GM19023 (cell line): ENCODE results near the gene SLC6A8.
"Not testable (repeated sequence)": the region's sequence is repeated elsewhere in the genome, so short reads cannot be mapped to it uniquely, and the experiment has no call there.

ENCODE experiments used
- ATAC-seq: cut with Tn5 transposase; IDR thresholded peaks from one replicate; pipeline ENCODE4 v1.9.1; 2021; ENCODE audit warnings: mild to moderate bottlenecking, moderate library complexity; ENCODE audit not compliant: unreplicated experiment

The SLC6A8 gene

DNA sequence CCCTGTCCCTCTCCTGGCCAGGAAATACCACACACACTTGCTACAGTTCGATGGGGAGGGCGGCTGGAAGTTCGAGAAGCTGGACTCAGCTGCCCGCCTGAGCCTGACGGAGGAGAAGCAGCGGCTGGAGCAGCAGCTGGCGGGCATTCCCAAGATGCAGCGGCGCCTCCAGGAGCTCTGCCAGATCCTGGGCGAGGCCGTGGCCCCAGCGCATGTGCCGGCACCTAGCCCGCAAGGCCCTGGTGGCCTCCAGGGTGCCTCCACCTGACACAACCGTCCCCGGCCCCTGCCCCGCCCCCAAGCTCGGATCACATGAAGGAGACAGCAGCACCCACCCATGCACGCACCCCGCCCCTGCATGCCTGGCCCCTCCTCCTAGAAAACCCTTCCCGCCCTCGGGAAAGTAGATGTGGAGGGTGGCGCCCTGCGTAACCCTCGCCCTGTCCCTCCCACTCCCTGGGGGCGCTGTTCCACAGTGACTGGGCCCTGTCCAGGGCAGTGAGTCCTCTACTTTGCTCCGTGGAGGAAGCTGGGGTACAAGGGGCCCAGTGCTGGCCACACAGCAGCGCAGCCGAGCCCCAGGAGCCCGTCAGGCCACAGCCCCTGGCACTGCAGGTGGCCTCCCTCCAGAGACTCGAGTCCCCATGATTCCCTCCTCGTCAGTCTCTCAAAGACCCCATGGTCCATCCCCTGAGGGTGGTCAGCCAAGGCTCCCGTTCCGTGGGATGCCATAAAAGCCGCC lies 55.9 kb downstream of the SLC6A8 start:
- not testable (repeated sequence) for ATAC-seq

DNA sequence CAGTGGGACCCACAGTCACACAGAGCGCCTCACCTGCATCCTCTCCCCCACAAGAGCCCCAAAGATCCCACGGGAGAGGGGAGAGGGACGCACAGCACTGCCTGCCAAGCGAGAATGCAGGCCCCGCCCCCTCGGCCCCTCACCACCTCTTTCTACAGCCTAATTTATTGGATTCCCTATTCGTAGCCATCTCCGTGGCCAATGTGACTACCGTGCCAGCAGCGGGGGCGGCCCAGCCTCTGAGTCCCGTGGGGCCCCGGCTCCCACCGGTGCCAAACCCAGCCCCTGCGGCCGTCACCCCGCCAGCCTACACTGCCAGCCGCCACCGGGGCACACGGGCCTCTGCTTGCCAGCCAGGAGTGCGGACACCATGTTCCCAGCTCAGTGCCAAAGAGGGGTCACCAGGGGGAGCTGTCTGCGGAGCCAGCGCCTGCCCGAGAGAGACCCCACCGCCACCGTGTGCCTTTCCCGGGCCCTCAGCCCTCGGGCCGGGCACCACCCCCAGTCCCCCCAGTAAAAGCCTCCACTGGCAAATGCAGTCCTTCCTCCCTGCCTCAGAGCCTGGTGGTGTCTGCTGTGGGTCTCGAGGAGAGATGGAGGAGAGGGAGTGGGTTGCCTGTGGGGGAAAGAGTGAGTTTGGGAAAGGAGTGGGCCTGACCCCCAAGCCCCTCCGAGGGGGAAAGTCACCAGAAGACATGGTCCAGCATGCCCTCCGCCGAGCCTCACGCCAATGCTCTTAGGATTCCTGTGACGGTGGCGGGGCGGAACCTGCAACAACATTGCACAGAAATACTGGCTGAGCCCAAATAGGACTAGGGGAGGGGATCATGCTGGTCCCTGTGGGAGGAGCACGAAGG lies 56.7 kb downstream of the SLC6A8 start:
- ATAC-seq: no peak

DNA sequence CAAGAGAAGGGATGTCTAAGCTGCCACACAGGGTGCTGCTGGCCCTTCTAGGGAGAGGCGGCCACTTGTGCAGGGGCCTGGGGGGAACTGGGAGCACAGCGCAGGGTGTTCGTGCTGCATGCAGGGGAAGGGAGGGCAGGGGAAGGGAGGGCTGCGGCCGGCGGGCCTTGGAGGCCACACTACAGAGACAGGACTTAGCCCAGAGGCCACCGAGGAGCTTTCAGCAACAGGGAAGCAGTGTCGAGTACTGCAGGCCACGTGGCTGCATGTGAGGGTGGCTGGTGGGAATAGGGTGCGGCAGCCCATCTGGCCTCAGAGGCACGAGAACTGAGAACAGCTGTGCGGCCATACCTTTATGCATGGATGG lies 57.3 kb downstream of the SLC6A8 start:
- not testable (repeated sequence) for ATAC-seq
